Measurements from ENCODE around the gene CSNK2A2. TPM values are rescaled to one million over a fixed set of nuclear protein-coding genes. Genes with fewer than 3 reads are reported as not detected.

Gene CSNK2A2
- total and polyA plus RNA-seq, 2 of the 8 experiments (the other 6 are each of a cell fraction or from before 2014, with no cell fraction given): 37.9 to 128 TPM

DNA sequence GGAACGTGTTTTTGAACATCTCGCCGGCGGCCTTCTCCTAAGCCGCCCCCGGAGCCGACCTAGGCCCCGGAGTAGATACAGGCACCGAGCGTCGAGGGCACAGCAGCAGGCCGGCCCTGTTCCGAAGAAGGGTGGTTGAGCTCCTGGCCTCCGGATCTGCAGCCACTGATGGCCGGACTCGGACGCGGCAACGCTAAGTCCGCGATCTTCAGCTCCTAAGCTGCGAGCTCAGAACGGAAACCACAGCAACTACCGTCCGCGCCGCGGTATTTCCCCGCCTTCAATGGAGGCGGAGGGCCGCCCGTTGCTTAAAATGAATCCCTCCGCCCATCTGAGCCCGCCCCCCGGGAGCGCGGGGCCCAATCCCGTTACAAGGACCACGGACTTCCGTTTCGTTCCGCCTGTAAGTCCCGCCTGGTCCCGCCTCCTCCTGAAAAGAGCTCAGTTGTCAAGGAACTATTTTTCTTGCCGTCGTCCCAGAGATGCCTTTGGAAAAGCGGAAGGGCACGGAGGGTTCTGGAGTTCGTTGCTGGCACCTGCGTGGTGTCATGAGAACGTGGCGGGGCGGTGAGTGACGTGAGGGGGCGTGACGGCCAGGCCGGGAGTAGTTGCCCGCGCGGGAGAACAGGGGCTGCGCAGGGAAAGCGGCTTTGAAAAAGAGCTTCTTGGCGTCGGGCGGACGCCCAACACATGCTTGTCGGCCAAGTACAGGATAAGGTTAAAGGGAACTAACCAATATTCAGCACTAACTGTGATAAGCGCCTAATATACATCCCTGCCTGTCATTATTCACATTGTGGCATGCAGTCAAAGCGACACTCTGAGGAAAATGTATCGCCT, 68.6 kb downstream of the CSNK2A2 start, which contains the start of gene CFAP20 (continued):
- TF ChIP-seq CHD7 (IDR thresholded peaks at IDR 0.05; ENCODE audit: insufficient replicate concordance, low read length) (no peak), SRF (IDR thresholded peaks at IDR 0.05; ENCODE audit: low read depth, low read length) (no peak), JUND (IDR thresholded peaks at IDR 0.05; ENCODE audit: low read length) (no peak), SP4 (IDR thresholded peaks at IDR 0.05; ENCODE audit: low read length) (no peak; the same call in none of the 2 replicates), CBX5 (IDR thresholded peaks at IDR 0.05; ENCODE audit: low read depth, low read length) (no peak), SIN3A (conservative IDR thresholded peaks at IDR 0.05 in 1 of 2, IDR thresholded peaks at IDR 0.05 in 1 of 2; ENCODE audit: low read depth in 1 of 2, low read length in 2 of 2) (peak in 1 of 2 experiments; percentile 96; a peak in 2 of 4 replicates), EP300 (IDR thresholded peaks at IDR 0.05; ENCODE audit: borderline replicate concordance in 1 of 2, low read depth in 2 of 2, low read length in 2 of 2) (no peak), HDAC6 (IDR thresholded peaks at IDR 0.05; ENCODE audit: low read depth, low read length) (no peak), ZNF274 (IDR thresholded peaks at IDR 0.05; ENCODE audit: borderline replicate concordance, extremely low read depth, low read length) (no peak), GTF2F1 (IDR thresholded peaks at IDR 0.05; ENCODE audit: borderline replicate concordance, low read depth, low read length) (no peak)

All from H1 (cell line).